Activated CD4-positive, alpha-beta T cell treated with anti-CD3 and anti-CD28 coated beads, Interleukin-2, amount 10 ng/mL, durations not matched to agents 24 days and 14 days (primary cell): ENCODE results near the gene CNGB1. TPM values are rescaled to one million over a fixed set of nuclear protein-coding genes. Genes with fewer than 3 reads are reported as not detected.
A peak's percentile ranks its signal among the peaks of the same experiment; 100 is the strongest.

Experiments
- DNase-seq: peaks from one replicate; pipeline ENCODE4 v3.0.0; 2022
- H3K27ac Mint-ChIP-seq: one replicate; pipeline ENCODE4 v1.8.0; 2022; ENCODE audit warnings: mild to moderate bottlenecking, mixed read lengths
- H3K27me3 Mint-ChIP-seq: one replicate; pipeline ENCODE4 v1.8.0; 2022; ENCODE audit warnings: mixed read lengths
- H3K36me3 Mint-ChIP-seq: one replicate; pipeline ENCODE4 v1.8.0; 2022; ENCODE audit warnings: low read depth, mild to moderate bottlenecking, mixed read lengths
- H3K4me1 Mint-ChIP-seq: one replicate; pipeline ENCODE4 v1.8.0; 2021; ENCODE audit warnings: mixed read lengths
- H3K4me3 Mint-ChIP-seq: one replicate; pipeline ENCODE4 v1.8.0; 2022; ENCODE audit warnings: mild to moderate bottlenecking, moderate library complexity, mixed read lengths
- H3K9me3 Mint-ChIP-seq: one replicate; pipeline ENCODE4 v1.8.0; 2021; ENCODE audit warnings: mixed read lengths
- intact Hi-C: fragments of 100-400 bp; cut with micrococcal nuclease; formaldehyde crosslinking; loops from one replicate; pipeline ENCODE4 v1.15.1; 2023
- total RNA-seq: library from RNA; stranded (reverse); gene quantifications from 2 replicates; pipeline ENCODE4 v1.2.3, GENCODE V29; 2022

The CNGB1 gene
- total RNA-seq, 1 donor from 2014 or later: not detected

GRCh38 chr16:57916735-57917438, 54.0 kb downstream of the CNGB1 start:
- H3K4me3 Mint-ChIP-seq: no peak overlapping the region
- intact Hi-C loops: no loop called here
- H3K36me3 Mint-ChIP-seq: no peaks in the 10 kb centered on the region
- no peak overlapping the region for H3K27ac Mint-ChIP-seq
- no peaks in the 10 kb centered on the region for H3K9me3 Mint-ChIP-seq
- DNase-seq: no peak
- H3K27me3 Mint-ChIP-seq: no peaks in the 10 kb centered on the region
- no peaks in the 10 kb centered on the region for H3K4me1 Mint-ChIP-seq

- intact Hi-C loops: no loop called here
- Mint-ChIP-seq H3K4me1 (no peaks in the 10 kb centered on the region), H3K9me3 (no peaks in the 10 kb centered on the region), H3K27ac (no peak overlapping the region), H3K36me3 (no peaks in the 10 kb centered on the region), H3K4me3 (no peak overlapping the region), H3K27me3 (no peaks in the 10 kb centered on the region)
- DNase-seq: no peak
Observed at GRCh38 chr16:57915811-57916488, 55.0 kb downstream of the CNGB1 start.

GRCh38 chr16:57915267-57915666, 55.7 kb downstream of the CNGB1 start:
- no peaks in the 10 kb centered on the region for H3K9me3 Mint-ChIP-seq
- no peaks in the 10 kb centered on the region for H3K36me3 Mint-ChIP-seq
- intact Hi-C loops: no loop called here
- no peaks in the 10 kb centered on the region for H3K4me1 Mint-ChIP-seq
- H3K27ac Mint-ChIP-seq: no peak overlapping the region
- DNase-seq: no peak
- H3K27me3 Mint-ChIP-seq: no peaks in the 10 kb centered on the region
- no peak overlapping the region for H3K4me3 Mint-ChIP-seq

GRCh38 chr16:57914244-57915173, 56.4 kb downstream of the CNGB1 start:
- Mint-ChIP-seq H3K36me3 (no peaks in the 10 kb centered on the region), H3K27ac (no peak overlapping the region), H3K27me3 (no peaks in the 10 kb centered on the region), H3K9me3 (no peaks in the 10 kb centered on the region), H3K4me1 (no peaks in the 10 kb centered on the region), H3K4me3 (no peak overlapping the region)
- intact Hi-C loops: no loop called here
- no peak for DNase-seq

GRCh38 chr16:57912529-57913260, 58.2 kb downstream of the CNGB1 start:
- H3K27ac Mint-ChIP-seq: no peak overlapping the region
- H3K4me3 Mint-ChIP-seq: no peak overlapping the region
- intact Hi-C loops: no loop called here
- no peaks in the 10 kb centered on the region for H3K27me3 Mint-ChIP-seq
- no peak for DNase-seq
- no peaks in the 10 kb centered on the region for H3K4me1 Mint-ChIP-seq
- no peaks in the 10 kb centered on the region for H3K9me3 Mint-ChIP-seq
- H3K36me3 Mint-ChIP-seq: no peaks in the 10 kb centered on the region

- H3K36me3 Mint-ChIP-seq: no peaks in the 10 kb centered on the region
- no peaks in the 10 kb centered on the region for H3K4me1 Mint-ChIP-seq
- no peaks in the 10 kb centered on the region for H3K27me3 Mint-ChIP-seq
- DNase-seq: no peak
- H3K9me3 Mint-ChIP-seq: no peaks in the 10 kb centered on the region
- no peak overlapping the region for H3K4me3 Mint-ChIP-seq
- intact Hi-C loops: no loop called here
- no peak overlapping the region for H3K27ac Mint-ChIP-seq
Observed at GRCh38 chr16:57911743-57912142, 59.2 kb downstream of the CNGB1 start.

GRCh38 chr16:57910696-57911095, 60.2 kb downstream of the CNGB1 start:
- Mint-ChIP-seq H3K27ac (no peak overlapping the region), H3K4me1 (no peaks in the 10 kb centered on the region), H3K27me3 (peaks cover 3% of the 10 kb centered on the region), H3K9me3 (no peaks in the 10 kb centered on the region), H3K4me3 (no peak overlapping the region), H3K36me3 (no peaks in the 10 kb centered on the region)
- no peak for DNase-seq
- intact Hi-C loops: no loop called here

- no peaks in the 10 kb centered on the region for H3K4me1 Mint-ChIP-seq
- no peak overlapping the region for H3K4me3 Mint-ChIP-seq
- intact Hi-C loops: no loop called here
- no peaks in the 10 kb centered on the region for H3K36me3 Mint-ChIP-seq
- H3K9me3 Mint-ChIP-seq: no peaks in the 10 kb centered on the region
- DNase-seq: no peak
- peaks cover 3% of the 10 kb centered on the region for H3K27me3 Mint-ChIP-seq
- H3K27ac Mint-ChIP-seq: no peak overlapping the region
Observed at GRCh38 chr16:57908409-57908987, 62.4 kb downstream of the CNGB1 start.

GRCh38 chr16:57906382-57907316, 64.3 kb downstream of the CNGB1 start:
- peaks cover 6% of the 10 kb centered on the region for H3K27me3 Mint-ChIP-seq
- no peaks in the 10 kb centered on the region for H3K36me3 Mint-ChIP-seq
- H3K9me3 Mint-ChIP-seq: no peaks in the 10 kb centered on the region
- intact Hi-C loops: no loop called here
- peak; percentile 78 for DNase-seq
- no peaks in the 10 kb centered on the region for H3K4me1 Mint-ChIP-seq
- H3K4me3 Mint-ChIP-seq: no peak overlapping the region
- H3K27ac Mint-ChIP-seq: no peak overlapping the region

GRCh38 chr16:57904101-57904500, 66.8 kb downstream of the CNGB1 start:
- intact Hi-C loops: no loop called here
- no peak overlapping the region for H3K27ac Mint-ChIP-seq
- no peaks in the 10 kb centered on the region for H3K9me3 Mint-ChIP-seq
- H3K36me3 Mint-ChIP-seq: no peaks in the 10 kb centered on the region
- no peak overlapping the region for H3K4me3 Mint-ChIP-seq
- peaks cover 3% of the 10 kb centered on the region for H3K4me1 Mint-ChIP-seq
- DNase-seq: no peak
- H3K27me3 Mint-ChIP-seq: peaks cover 12% of the 10 kb centered on the region

GRCh38 chr16:57903656-57904055, 67.3 kb downstream of the CNGB1 start:
- Mint-ChIP-seq H3K27me3 (peaks cover 12% of the 10 kb centered on the region), H3K4me3 (no peak overlapping the region), H3K36me3 (no peaks in the 10 kb centered on the region), H3K9me3 (no peaks in the 10 kb centered on the region), H3K4me1 (peaks cover 3% of the 10 kb centered on the region), H3K27ac (no peak overlapping the region)
- DNase-seq: no peak
- intact Hi-C loops: no loop called here

- Mint-ChIP-seq H3K4me1 (peaks cover 3% of the 10 kb centered on the region), H3K4me3 (no peak overlapping the region), H3K27me3 (peaks cover 12% of the 10 kb centered on the region), H3K9me3 (no peaks in the 10 kb centered on the region), H3K36me3 (no peaks in the 10 kb centered on the region), H3K27ac (no peak overlapping the region)
- intact Hi-C loops: no loop called here
- no peak for DNase-seq
Observed at GRCh38 chr16:57901480-57902069, 69.4 kb downstream of the CNGB1 start.
